Measurements from ENCODE around the gene SOHLH2.

The SOHLH2 gene

GRCh38 chr13:36207672-36208071 lies 6.7 kb downstream of the SOHLH2 start:
- H3K79me2 ChIP-seq (ENCODE audit: insufficient read depth, low read length) = no peaks in the 10 kb centered on the region
- no peak overlapping the region for H2AFZ ChIP-seq (ENCODE audit: low read length)
- TF ChIP-seq EZH2 (IDR thresholded peaks at IDR 0.05; ENCODE audit: borderline replicate concordance, low read length) = no peak
- no peak for TF ChIP-seq CTCF (IDR thresholded peaks at IDR 0.05; ENCODE audit: low read length)

GRCh38 chr13:36193151-36193855 lies 21.1 kb downstream of the SOHLH2 start:
- no peaks in the 10 kb centered on the region for H3K79me2 ChIP-seq (ENCODE audit: insufficient read depth, low read length)

More at GRCh38 chr13:36207672-36208071, 6.7 kb downstream of the SOHLH2 start:
- H3K4me3 ChIP-seq (ENCODE audit: low read depth, low read length, poor library complexity, severe bottlenecking) = no peak overlapping the region
- H3K36me3 ChIP-seq (ENCODE audit: insufficient read depth, low read length) = no peaks in the 10 kb centered on the region
- no peak overlapping the region for H3K9ac ChIP-seq (ENCODE audit: low read length)
- no peak overlapping the region for H3K27ac ChIP-seq (ENCODE audit: low read depth, low read length, poor library complexity, severe bottlenecking)
- H3K4me2 ChIP-seq (ENCODE audit: low read length) = no peak overlapping the region
- no peaks in the 10 kb centered on the region for H3F3A ChIP-seq (ENCODE audit: insufficient read depth, low read length)
- no peaks in the 10 kb centered on the region for H3K4me1 ChIP-seq (ENCODE audit: insufficient read depth, low read length, severe bottlenecking)
- H3K27me3 ChIP-seq (ENCODE audit: insufficient read depth, low read length) = no peaks in the 10 kb centered on the region
- H3K9me3 ChIP-seq (ENCODE audit: low read length) = no peaks in the 10 kb centered on the region
- H4K20me1 ChIP-seq (ENCODE audit: insufficient read depth, low read length) = no peaks in the 10 kb centered on the region
- H3K9me2 ChIP-seq (ENCODE audit: low read depth, low read length) = no peaks in the 10 kb centered on the region

GRCh38 chr13:36192166-36192565 lies 22.2 kb downstream of the SOHLH2 start:
- Histone ChIP-seq H2AFZ (ENCODE audit: low read length) (no peak overlapping the region), H3K9ac (ENCODE audit: low read length) (no peak overlapping the region)

More at GRCh38 chr13:36193151-36193855, 21.1 kb downstream of the SOHLH2 start:
- Histone ChIP-seq H2AFZ (ENCODE audit: low read length) (no peak overlapping the region), H3F3A (ENCODE audit: insufficient read depth, low read length) (no peaks in the 10 kb centered on the region), H3K4me2 (ENCODE audit: low read length) (no peak overlapping the region), H4K20me1 (ENCODE audit: insufficient read depth, low read length) (no peaks in the 10 kb centered on the region), H3K9ac (ENCODE audit: low read length) (no peak overlapping the region), H3K4me1 (ENCODE audit: insufficient read depth, low read length, severe bottlenecking) (no peaks in the 10 kb centered on the region), H3K27me3 (ENCODE audit: insufficient read depth, low read length) (no peaks in the 10 kb centered on the region), H3K9me2 (ENCODE audit: low read depth, low read length) (no peaks in the 10 kb centered on the region), H3K27ac (ENCODE audit: low read depth, low read length, poor library complexity, severe bottlenecking) (no peak overlapping the region), H3K4me3 (ENCODE audit: low read depth, low read length, poor library complexity, severe bottlenecking) (no peak overlapping the region), H3K36me3 (ENCODE audit: insufficient read depth, low read length) (no peaks in the 10 kb centered on the region), H3K9me3 (ENCODE audit: low read length) (no peaks in the 10 kb centered on the region)
- TF ChIP-seq CTCF (IDR thresholded peaks at IDR 0.05; ENCODE audit: low read length) = no peak
- no peak for TF ChIP-seq EZH2 (IDR thresholded peaks at IDR 0.05; ENCODE audit: borderline replicate concordance, low read length)

More at GRCh38 chr13:36192166-36192565, 22.2 kb downstream of the SOHLH2 start:
- Histone ChIP-seq H3K4me3 (ENCODE audit: low read depth, low read length, poor library complexity, severe bottlenecking) (no peak overlapping the region), H3K36me3 (ENCODE audit: insufficient read depth, low read length) (no peaks in the 10 kb centered on the region), H3K9me2 (ENCODE audit: low read depth, low read length) (no peaks in the 10 kb centered on the region), H3K79me2 (ENCODE audit: insufficient read depth, low read length) (no peaks in the 10 kb centered on the region), H3K27me3 (ENCODE audit: insufficient read depth, low read length) (no peaks in the 10 kb centered on the region), H3K27ac (ENCODE audit: low read depth, low read length, poor library complexity, severe bottlenecking) (no peak overlapping the region), H3K4me2 (ENCODE audit: low read length) (no peak overlapping the region), H4K20me1 (ENCODE audit: insufficient read depth, low read length) (no peaks in the 10 kb centered on the region), H3K9me3 (ENCODE audit: low read length) (no peaks in the 10 kb centered on the region), H3K4me1 (ENCODE audit: insufficient read depth, low read length, severe bottlenecking) (no peaks in the 10 kb centered on the region), H3F3A (ENCODE audit: insufficient read depth, low read length) (no peaks in the 10 kb centered on the region)
- no peak for TF ChIP-seq EZH2 (IDR thresholded peaks at IDR 0.05; ENCODE audit: borderline replicate concordance, low read length)
- TF ChIP-seq CTCF (IDR thresholded peaks at IDR 0.05; ENCODE audit: low read length) = no peak
